Measurements from ENCODE around the gene C1orf35.
A peak's percentile ranks its signal among the peaks of the same experiment; 100 is the strongest.

Gene C1orf35

GRCh38 chr1:228102791-228103620 is at the start of gene C1orf35:
TSS of gene C1orf35 (minus strand) at chr1:228103325. CDS start at chr1:228103227, 98 bp downstream.
- peak; percentile 84 to 85 for DNase-seq (ENCODE audit: low read depth in 2 of 2)

- no peak for DNase-seq (ENCODE audit: low read depth in 2 of 2)
These were observed 49.8 kb upstream of the C1orf35 start for GRCh38 chr1:228152918-228153258.

- DNase-seq (ENCODE audit: low read depth in 2 of 2): no peak
These were observed 49.2 kb upstream of the C1orf35 start for GRCh38 chr1:228152097-228152917.

GRCh38 chr1:228151180-228151925 is 48.2 kb upstream of the C1orf35 start:
- no peak for DNase-seq (ENCODE audit: low read depth in 2 of 2)

GRCh38 chr1:228150461-228151179 is 47.5 kb upstream of the C1orf35 start:
- DNase-seq (ENCODE audit: low read depth in 2 of 2): no peak

GRCh38 chr1:228150120-228150460 is 47.0 kb upstream of the C1orf35 start:
- no peak for DNase-seq (ENCODE audit: low read depth in 2 of 2)

DNA sequence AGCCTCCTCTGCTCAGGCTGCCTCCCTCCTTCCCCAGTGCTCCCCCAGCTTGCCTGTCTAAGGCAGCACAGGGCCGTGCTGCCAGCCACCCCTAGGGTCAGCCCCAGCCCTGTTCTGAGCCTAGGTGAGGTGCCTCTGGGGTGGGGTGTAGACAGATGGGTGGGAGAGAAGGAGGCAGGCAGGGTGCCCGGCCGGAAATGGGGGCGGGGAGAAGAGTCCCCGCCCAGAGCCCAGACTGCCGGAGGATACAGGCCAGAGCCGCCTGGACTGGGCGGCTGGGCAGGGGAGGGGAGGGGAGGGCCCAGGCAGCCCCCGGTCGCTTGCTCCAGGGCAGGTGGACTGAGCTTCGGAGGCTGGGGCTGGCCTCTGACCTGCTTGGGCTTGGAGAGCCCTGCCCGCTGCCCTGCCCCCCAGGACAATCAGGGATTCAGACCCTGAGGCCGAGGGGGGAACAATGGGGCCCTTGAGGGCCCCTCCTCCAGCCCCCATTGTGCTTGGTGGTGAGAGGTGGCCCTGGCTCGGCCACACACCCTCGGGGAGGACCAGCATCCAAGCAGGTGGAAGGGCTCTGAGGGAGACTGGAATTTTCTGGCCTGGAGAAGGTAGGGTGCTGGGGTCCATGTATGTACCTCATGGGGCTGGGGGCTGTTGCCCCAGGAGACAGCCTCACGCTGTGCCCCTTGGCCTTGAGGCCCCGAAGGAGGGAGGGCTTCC is 46.4 kb upstream of the C1orf35 start, which contains the start of gene GJC2:
Gene GJC2 (plus strand): TSS at position 525 of the 714 bp plus-strand sequence. CDS start 7,829 bp downstream, outside the sequence.
- no peak for DNase-seq (ENCODE audit: low read depth in 2 of 2)

DNA sequence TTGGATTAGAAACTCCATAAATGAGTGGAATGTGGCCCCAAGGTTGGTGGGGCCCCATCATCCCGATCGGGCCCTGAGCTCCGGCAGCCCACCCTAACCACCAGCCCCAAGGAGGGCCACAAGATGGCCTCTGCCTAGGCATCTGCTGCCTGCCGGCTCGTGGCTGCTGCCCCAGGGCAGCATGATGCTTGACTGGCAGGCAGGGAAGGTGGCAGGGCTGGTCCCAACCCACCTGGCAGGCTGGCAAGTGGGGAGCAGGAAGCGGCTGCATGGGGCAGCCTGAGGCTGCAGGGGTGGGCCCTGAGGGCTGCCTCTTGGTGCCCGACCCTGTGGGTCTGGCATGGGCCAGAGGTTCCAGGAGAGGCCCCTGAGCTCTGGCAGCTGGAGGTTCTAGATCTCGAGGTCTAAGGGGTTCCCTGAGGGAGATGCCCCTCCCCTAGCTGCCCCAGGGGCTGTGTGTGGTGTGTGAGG is 45.8 kb upstream of the C1orf35 start:
- DNase-seq (ENCODE audit: low read depth in 2 of 2): no peak

- no peak for DNase-seq (ENCODE audit: low read depth in 2 of 2)
These were observed 45.2 kb upstream of the C1orf35 start for GRCh38 chr1:228148196-228148861.

GRCh38 chr1:228147768-228148167 is 44.6 kb upstream of the C1orf35 start:
- no peak for DNase-seq (ENCODE audit: low read depth in 2 of 2)

DNA sequence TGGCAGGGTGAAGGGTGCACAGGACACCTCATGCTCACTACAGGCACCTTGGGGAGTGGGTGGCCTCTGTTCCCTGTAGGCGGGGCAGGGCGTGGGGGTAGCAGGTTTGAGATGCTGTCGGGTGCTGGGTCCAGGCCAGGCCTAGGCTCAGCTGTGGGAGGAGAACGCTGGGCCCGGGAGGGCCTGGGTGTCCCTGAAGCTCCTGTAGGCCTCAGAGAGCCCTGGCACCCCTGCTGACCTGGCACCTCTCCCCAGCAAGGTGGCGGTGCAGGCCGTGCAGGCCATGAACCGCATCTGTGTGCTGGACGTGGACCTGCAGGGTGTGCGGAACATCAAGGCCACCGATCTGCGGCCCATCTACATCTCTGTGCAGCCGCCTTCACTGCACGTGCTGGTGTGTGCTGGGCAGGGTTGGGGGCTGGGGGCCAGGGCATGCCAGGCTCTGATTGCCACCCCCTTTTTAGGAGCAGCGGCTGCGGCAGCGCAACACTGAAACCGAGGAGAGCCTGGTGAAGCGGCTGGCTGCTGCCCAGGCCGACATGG is 44.1 kb upstream of the C1orf35 start:
- DNase-seq (ENCODE audit: low read depth in 2 of 2): no peak

GRCh38 chr1:228146417-228147150 is 43.5 kb upstream of the C1orf35 start:
- DNase-seq (ENCODE audit: low read depth in 2 of 2): no peak

DNA sequence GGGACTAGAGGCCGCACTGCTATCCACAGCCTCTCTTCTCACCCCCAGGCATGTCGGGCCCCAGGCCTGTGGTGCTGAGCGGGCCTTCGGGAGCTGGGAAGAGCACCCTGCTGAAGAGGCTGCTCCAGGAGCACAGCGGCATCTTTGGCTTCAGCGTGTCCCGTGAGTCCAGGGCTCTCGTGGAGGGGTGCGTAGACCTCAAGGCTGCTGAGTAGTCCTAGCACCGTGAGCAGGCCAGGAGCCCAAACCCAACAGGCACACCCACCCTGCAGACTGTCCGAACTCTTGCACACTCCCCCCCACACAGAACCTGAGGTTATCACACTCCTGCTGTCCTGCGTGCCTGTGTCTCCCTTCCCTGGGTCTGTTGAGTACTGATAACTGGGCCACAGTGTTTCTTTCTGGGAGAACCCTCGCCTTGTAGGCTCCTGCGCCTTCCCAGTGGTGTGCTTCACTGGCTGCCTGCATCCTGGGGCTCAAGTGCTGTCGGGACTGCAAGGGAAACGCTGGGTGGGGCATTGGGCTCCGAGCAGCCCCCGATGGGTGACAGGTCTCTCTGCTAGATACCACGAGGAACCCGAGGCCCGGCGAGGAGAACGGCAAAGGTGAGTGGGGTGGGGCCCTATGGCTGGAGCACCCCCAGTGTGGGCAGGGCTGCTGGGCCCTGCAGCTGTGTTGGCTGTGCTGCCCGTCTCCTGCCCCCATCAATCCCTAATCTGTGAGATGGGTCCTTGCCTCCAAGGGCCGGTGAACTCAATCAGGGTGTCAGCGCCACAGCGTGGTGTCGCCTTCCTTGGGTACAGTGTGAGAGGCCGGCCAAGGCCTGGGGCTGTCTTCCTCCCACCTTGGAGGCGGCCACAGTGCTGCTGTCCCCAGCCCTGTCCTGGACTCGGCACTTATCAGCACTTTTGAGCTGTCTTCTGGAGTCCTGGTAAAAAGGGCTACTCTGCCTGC is 42.6 kb upstream of the C1orf35 start:
- no peak for DNase-seq (ENCODE audit: low read depth in 2 of 2)

DNA sequence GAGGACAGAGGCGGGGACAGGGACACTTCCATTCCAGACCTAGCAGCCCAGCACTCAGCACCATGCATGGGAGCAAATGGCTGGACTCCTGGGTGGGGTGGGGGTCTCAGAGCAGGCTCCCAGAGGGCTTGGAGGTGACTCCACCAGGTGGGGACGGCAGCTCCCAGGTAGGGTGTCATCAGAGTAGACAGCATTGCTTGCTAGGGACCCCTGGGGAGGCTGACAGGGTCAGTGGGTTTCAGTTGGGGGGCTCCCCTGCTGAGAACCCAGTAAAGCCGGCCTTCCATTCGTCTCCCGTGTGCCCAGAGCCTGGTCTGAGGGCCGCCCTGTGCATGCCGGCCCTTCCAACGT is 41.8 kb upstream of the C1orf35 start:
- DNase-seq (ENCODE audit: low read depth in 2 of 2): no peak

DNA sequence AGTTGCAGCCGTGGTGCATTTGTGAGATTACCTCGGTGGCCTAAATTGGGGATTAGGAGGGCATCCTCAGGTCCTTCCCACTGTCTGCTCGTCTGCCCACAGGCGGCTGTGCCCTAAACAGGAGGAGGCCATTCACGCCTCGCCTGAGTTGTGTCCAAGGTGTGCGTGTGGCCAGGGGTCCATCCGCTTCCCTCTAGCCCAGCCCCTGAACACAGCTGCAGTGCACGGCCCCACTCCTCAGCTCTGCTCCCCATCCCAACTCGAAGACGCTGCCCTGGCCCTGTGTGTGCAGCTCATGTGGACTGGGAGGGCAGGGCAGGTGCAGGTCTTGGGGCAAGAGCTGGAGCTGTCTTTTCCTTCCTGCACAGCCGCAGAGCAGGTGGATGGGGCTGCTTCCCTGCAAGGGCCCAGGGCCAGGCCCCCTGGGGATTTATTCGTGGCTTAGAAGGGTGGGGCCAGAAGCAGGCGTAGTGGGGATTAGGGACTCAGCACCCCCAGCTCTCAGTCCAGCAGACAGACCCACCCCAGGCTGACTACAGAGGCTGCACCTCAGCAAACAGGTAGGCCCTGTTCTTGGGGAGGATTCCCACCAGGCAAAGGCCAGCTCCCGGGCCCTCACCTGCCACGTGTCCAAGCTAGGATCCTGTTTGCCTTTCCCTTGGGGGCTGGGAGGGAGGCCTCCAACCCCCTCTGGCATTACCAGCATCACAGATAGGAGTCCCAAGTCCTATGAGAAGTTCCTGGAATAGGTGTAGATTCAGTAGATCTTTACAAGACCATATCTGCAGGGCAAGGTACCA is 41.3 kb upstream of the C1orf35 start:
- no peak for DNase-seq (ENCODE audit: low read depth in 2 of 2)

DNA sequence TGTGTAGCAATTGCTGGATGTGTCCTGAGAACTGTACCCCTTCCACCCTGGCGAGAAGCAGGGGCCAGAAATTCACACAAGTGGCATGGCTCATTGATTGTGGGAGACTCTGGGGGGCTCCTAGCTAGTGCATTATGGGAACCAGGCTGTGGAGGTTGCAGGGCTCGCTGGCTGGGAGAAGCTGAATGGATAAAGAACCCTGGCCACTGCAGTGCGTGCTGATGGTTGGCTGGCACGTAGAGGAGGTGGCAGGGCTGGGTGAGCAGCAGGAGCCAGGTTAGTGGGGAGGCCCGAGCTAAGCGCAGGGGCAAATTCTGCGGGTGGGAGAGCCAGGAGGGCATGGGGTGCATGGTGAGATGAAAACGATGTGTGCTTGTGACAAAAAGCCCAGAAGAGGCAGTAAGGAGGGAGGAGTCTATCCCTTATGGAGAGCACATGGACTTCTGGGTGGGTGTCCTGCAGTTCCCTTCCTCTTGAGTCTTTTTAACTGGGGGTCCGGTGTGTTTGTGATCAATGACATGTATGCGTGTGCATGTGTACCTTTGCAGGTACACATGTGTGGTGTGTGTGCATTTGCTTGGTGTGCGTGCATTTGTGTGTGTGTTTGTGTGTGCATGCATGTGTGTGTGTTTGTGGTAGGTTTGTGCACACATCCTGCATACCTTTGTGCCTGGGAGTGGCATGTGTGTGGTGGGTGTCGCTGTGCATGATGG is 40.5 kb upstream of the C1orf35 start:
- DNase-seq (ENCODE audit: low read depth in 2 of 2): no peak

- DNase-seq (ENCODE audit: low read depth in 2 of 2): no peak
These were observed 39.6 kb upstream of the C1orf35 start for GRCh38 chr1:228142701-228143136.

Measured in stimulated activated CD8-positive, alpha-beta memory T cell treated with anti-CD3 and anti-CD28 coated beads, Interleukin-15, amount 100 ng/mL, for 4 hours (primary cell).